GM23248 (cell line): ENCODE measurements around the gene ING3. TPM values are rescaled to one million over a fixed set of nuclear protein-coding genes. Genes with fewer than 3 reads are reported as not detected.
A peak's percentile ranks its signal among the peaks of the same experiment; 100 is the strongest.

Source experiments
- DNase-seq: peaks from one replicate; pipeline ENCODE4 v3.0.0-alpha.2; 2015
- H2AFZ ChIP-seq: fragments of 200-600 bp; sonication (generic); 2 replicates; pipeline ENCODE4 v1.6.1; 2016; ENCODE audit warnings: antibody characterized with exemption
- H3F3A ChIP-seq: fragments of 200-600 bp; sonication (generic); 2 replicates; pipeline ENCODE4 v1.6.1; 2016; ENCODE audit warnings: mild to moderate bottlenecking, antibody characterized with exemption, mixed run types; ENCODE audit not compliant: insufficient read depth
- H3K27ac ChIP-seq: fragments of 200-600 bp; sonication (generic); 2 replicates; pipeline ENCODE4 v1.5.1; 2016; ENCODE audit warnings: mild to moderate bottlenecking
- H3K27me3 ChIP-seq: fragments of 200-600 bp; sonication (generic); replicated peaks from 2 replicates; pipeline ENCODE4 v1.6.1; 2016; ENCODE audit warnings: mild to moderate bottlenecking; ENCODE audit not compliant: insufficient read depth
- H3K36me3 ChIP-seq: fragments of 200-600 bp; sonication (generic); 2 replicates; pipeline ENCODE4 v1.6.1; 2016; ENCODE audit warnings: low read depth, mild to moderate bottlenecking
- H3K4me1 ChIP-seq: fragments of 200-600 bp; sonication (generic); 2 replicates; pipeline ENCODE4 v1.6.1; 2016; ENCODE audit warnings: mild to moderate bottlenecking; ENCODE audit not compliant: insufficient read depth
- H3K4me2 ChIP-seq: fragments of 200-600 bp; sonication (generic); one replicate; pipeline ENCODE4 v1.6.1; 2016; ENCODE audit warnings: mild to moderate bottlenecking; ENCODE audit not compliant: unreplicated experiment
- H3K4me3 ChIP-seq: fragments of 200-600 bp; sonication (generic); 2 replicates; pipeline ENCODE4 v1.5.1; 2016; ENCODE audit warnings: mild to moderate bottlenecking
- H3K79me2 ChIP-seq: fragments of 200-600 bp; sonication (generic); 2 replicates; pipeline ENCODE4 v1.6.1; 2016; ENCODE audit warnings: mild to moderate bottlenecking; ENCODE audit not compliant: insufficient read depth
- H3K9ac ChIP-seq: fragments of 200-600 bp; sonication (generic); 2 replicates; pipeline ENCODE4 v1.6.1; 2016; ENCODE audit warnings: mild to moderate bottlenecking
- H3K9me2 ChIP-seq: fragments of 200-600 bp; sonication (generic); 2 replicates; pipeline ENCODE4 v1.6.1; 2016; ENCODE audit warnings: mixed run types, mild to moderate bottlenecking, moderate library complexity; ENCODE audit not compliant: insufficient read depth
- H3K9me3 ChIP-seq: fragments of 200-600 bp; sonication (generic); one replicate; pipeline ENCODE4 v1.6.1; 2017; ENCODE audit warnings: low read depth
- H4K20me1 ChIP-seq: fragments of 200-600 bp; sonication (generic); 2 replicates; pipeline ENCODE4 v1.6.0; 2016; ENCODE audit not compliant: insufficient read depth
- EZH2 ChIP-seq: fragments of 200-600 bp; sonication (generic); IDR thresholded peaks from 2 replicates; pipeline ENCODE4 v1.6.1; 2018; ENCODE audit warnings: antibody characterized with exemption, mild to moderate bottlenecking; ENCODE audit not compliant: insufficient read depth, poor library complexity, severe bottlenecking
- EZH2phosphoT487 ChIP-seq: fragments of 200-600 bp; sonication (generic); IDR thresholded peaks from 2 replicates; pipeline ENCODE4 v1.6.1; 2018; ENCODE audit warnings: antibody characterized with exemption, moderate library complexity, mild to moderate bottlenecking, low read depth; ENCODE audit not compliant: insufficient read depth
- WGBS, 2 experiments: methylation state at CpG; one replicate each; pipeline ENCODE4 v1.1.6; 2015 to 2017; ENCODE audit warnings: low lambda C conversion rate in 2 of 2, low coverage in 1 of 2; ENCODE audit errors: missing lambda C conversion rate in 2 of 2; 5-methylcytosine and 5-hydroxymethylcytosine counted together
- in situ Hi-C: fragments of 300-500 bp; cut with MboI; formaldehyde crosslinking; loops from 2 replicates; pipeline ENCODE4 v1.15.0; 2020
- polyA plus RNA-seq: library from polyadenylated mRNA; unstranded; fragments of >200 nt; fragmentation: Nextera tagmentation; extraction: Ambion mirVana; gene quantifications from 2 replicates; pipeline ENCODE4 v1.2.1, GENCODE V29; 2016
- total RNA-seq: library from RNA; depleted of rRNA; stranded (reverse); fragments of >200 nt; shearing (Covaris generic); gene quantifications from 2 replicates; pipeline ENCODE4 v1.2.3, GENCODE V29; 2014

Gene ING3
- total and polyA plus RNA-seq, 2 experiments from 2014 or later = 10.1 to 27.0 TPM

DNA sequence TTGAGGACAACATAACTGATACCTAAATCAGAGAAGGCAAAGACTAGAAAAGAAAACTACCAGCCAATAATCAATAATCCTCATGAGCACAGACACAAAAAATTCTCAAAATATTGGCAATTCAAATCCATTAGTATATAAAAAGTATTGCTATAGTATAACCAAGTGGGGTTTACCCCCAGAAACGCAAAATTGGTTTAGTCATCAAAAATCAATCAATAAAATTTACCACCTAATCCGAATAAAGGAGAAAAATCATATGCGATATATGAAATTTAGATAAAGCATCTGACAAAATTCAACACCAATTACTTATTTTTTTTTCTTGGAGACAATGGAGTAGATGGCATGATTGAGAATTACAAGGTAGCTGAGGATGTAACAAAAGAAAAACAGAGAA lies 11.2 kb upstream of the ING3 start:
- no peaks in the 10 kb centered on the region for H3K9me3 ChIP-seq

DNA sequence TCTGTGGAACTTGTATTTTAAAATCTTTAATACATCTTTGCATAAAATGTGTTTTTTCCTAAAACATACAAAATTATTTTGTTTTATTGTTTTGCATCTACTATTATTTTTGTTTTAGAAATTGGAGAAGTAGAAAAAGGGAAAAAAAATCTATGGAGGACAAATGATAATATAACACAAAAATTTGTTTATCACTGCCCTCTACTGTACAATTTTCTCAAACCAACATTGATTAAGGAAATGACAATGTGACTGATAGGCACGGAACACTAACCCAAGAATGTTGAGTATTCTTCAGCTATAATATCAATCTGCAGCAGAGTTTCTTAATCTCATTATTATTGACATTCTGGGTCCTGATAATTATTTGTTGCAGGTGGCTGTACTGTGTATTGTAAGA lies 9.5 kb upstream of the ING3 start:
- in situ Hi-C loops = no loop called here
- WGBS, 2 experiments = 0% methylated on average over 1 of the region's 1 CpG

More for the DNA sequence above, 11.2 kb upstream of the ING3 start:
- Histone ChIP-seq H3K4me1 (no peaks in the 10 kb centered on the region), H3K9ac (no peak overlapping the region), H3K9me2 (no peaks in the 10 kb centered on the region), H3K27ac (no peak overlapping the region), H4K20me1 (no peaks in the 10 kb centered on the region), H3K27me3 (no peaks in the 10 kb centered on the region), H3K4me3 (no peak overlapping the region), H3K36me3 (no peaks in the 10 kb centered on the region), H3K79me2 (no peaks in the 10 kb centered on the region), H3K4me2 (no peak overlapping the region), H2AFZ (no peak overlapping the region), H3F3A (no peaks in the 10 kb centered on the region)
- no peak for TF ChIP-seq EZH2
- TF ChIP-seq EZH2phosphoT487 = no peak
- in situ Hi-C loops = loop anchor here (10.0 kb wide), 1 partner anchor 135 kb away; no protein-coding TSS in a partner anchor
- WGBS, 2 experiments = 80 to 85% methylated on average over 3 of the region's 3 CpGs
- DNase-seq = no peak

DNA sequence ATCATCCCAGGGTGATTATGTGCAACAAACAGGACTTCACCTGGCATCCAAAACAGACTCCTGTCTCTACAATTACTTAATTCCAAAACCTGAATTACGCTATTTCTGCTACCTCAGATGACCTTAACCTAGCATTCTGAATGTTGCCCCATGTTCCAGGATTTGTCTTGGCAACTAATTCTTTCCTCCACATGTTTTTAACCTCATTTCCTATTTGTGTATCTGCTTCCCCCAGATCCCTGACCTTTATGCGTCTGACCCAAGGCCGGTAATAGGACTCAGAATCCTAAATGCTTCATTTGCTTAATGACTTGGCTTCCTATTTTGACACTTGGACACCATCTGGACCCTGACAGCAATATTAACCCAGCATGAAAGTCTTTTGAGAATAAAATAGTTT lies 8.7 kb upstream of the ING3 start:
- H3K36me3 ChIP-seq = no peaks in the 10 kb centered on the region
- H3K27me3 ChIP-seq = no peaks in the 10 kb centered on the region
- no peaks in the 10 kb centered on the region for H3K9me2 ChIP-seq
- H2AFZ ChIP-seq = no peak overlapping the region
- 27 to 32% methylated on average over 3 of the region's 3 CpGs for WGBS, 2 experiments
- TF ChIP-seq EZH2phosphoT487 = no peak
- no peak for TF ChIP-seq EZH2
- DNase-seq = no peak
- no peaks in the 10 kb centered on the region for H3K9me3 ChIP-seq
- H3K4me3 ChIP-seq = no peak overlapping the region
- H3K9ac ChIP-seq = no peak overlapping the region
- no peaks in the 10 kb centered on the region for H3K79me2 ChIP-seq
- no peaks in the 10 kb centered on the region for H3F3A ChIP-seq
- in situ Hi-C loops = no loop called here
- no peak overlapping the region for H3K27ac ChIP-seq
- H3K4me2 ChIP-seq = no peak overlapping the region
- H3K4me1 ChIP-seq = no peaks in the 10 kb centered on the region
- no peaks in the 10 kb centered on the region for H4K20me1 ChIP-seq

More for the DNA sequence above, 9.5 kb upstream of the ING3 start:
- Histone ChIP-seq H2AFZ (no peak overlapping the region), H3K27ac (no peak overlapping the region), H4K20me1 (no peaks in the 10 kb centered on the region), H3K36me3 (no peaks in the 10 kb centered on the region), H3K79me2 (no peaks in the 10 kb centered on the region), H3K4me1 (no peaks in the 10 kb centered on the region), H3K4me3 (no peak overlapping the region), H3K27me3 (no peaks in the 10 kb centered on the region), H3K9ac (no peak overlapping the region), H3K9me3 (no peaks in the 10 kb centered on the region), H3K4me2 (no peak overlapping the region), H3F3A (no peaks in the 10 kb centered on the region), H3K9me2 (no peaks in the 10 kb centered on the region)
- peak; percentile 34 for DNase-seq
- no peak for TF ChIP-seq EZH2phosphoT487
- no peak for TF ChIP-seq EZH2

DNA sequence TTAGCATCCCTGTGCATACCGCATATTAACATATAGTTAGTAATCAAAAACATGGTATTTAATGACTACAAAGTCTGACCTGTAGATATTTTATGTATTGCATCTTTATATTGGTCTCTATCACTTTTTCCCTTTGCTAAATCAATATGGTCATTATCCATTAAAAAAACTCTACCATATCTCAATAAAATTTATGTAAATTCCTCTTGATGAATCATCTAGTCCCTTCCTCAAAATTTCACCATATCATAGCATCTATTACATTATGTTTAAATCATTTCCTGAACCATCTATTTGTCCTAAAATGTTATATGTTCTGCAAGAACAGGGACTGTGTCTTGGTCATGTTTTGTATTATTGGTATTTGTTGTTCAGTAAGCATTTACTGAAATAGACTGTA lies 7.7 kb upstream of the ING3 start:
- Histone ChIP-seq H2AFZ (no peak overlapping the region; the same call in 1 of the 2 replicates), H3K4me3 (no peak overlapping the region), H3K4me2 (no peak overlapping the region), H3K79me2 (no peaks in the 10 kb centered on the region), H3K9me2 (no peaks in the 10 kb centered on the region), H3K27ac (no peak overlapping the region), H3K36me3 (no peaks in the 10 kb centered on the region), H4K20me1 (no peaks in the 10 kb centered on the region), H3K9me3 (no peaks in the 10 kb centered on the region), H3K4me1 (no peaks in the 10 kb centered on the region), H3F3A (no peaks in the 10 kb centered on the region), H3K27me3 (no peaks in the 10 kb centered on the region), H3K9ac (no peak overlapping the region)
- in situ Hi-C loops = no loop called here
- DNase-seq = no peak
- WGBS, 2 experiments = 85 to 95% methylated on average over 1 of the region's 1 CpG
- TF ChIP-seq EZH2phosphoT487 = no peak
- no peak for TF ChIP-seq EZH2
